WTC11 (cell line): ENCODE results near the gene AKAP7.

ENCODE experiments used
- CTCF ChIP-seq: fragments of 200-600 bp; IDR thresholded peaks from 2 replicates; pipeline ENCODE4 v1.8.0; 2022; ENCODE audit warnings: antibody characterized with exemption
- FOXJ3 ChIP-seq: sonication (generic); formaldehyde crosslinking; IDR thresholded peaks from 2 replicates; pipeline ENCODE4 v1.9.0; 2021; ENCODE audit warnings: missing genetic modification reagents, mild to moderate bottlenecking, borderline replicate concordance
- IRF1 ChIP-seq: sonication (generic); formaldehyde crosslinking; IDR thresholded peaks from 2 replicates; pipeline ENCODE4 v1.8.0; 2023; ENCODE audit warnings: missing genetic modification reagents
- MLX ChIP-seq: sonication (generic); formaldehyde crosslinking; IDR thresholded peaks from 2 replicates; pipeline ENCODE4 v1.8.1; 2023; ENCODE audit warnings: mild to moderate bottlenecking, missing genetic modification reagents, moderate library complexity
- NFYB ChIP-seq: sonication (generic); formaldehyde crosslinking; conservative IDR thresholded peaks from 2 replicates; pipeline ENCODE4 v1.8.0; 2022; ENCODE audit warnings: low read depth, missing genetic modification reagents
- ZNF416 ChIP-seq: fragments of 250-450 bp; sonication (Bioruptor Pico); IDR thresholded peaks from 2 replicates; pipeline ENCODE4 v1.9.0; 2021; ENCODE audit warnings: mild to moderate bottlenecking, inconsistent platforms

GRCh38 chr6:131164506-131164905 lies 29.2 kb downstream of the AKAP7 start:
- TF ChIP-seq MLX (CRISPR knock-in tag) (no peak), CTCF (no peak), NFYB (no peak), IRF1 (no peak), FOXJ3 (CRISPR knock-in tag) (no peak), ZNF416 (CRISPR knock-in tag) (no peak)
